D721Med (cell line): ENCODE results near the gene TIPRL.

Experiments
- DNase-seq: peaks from one replicate; pipeline ENCODE4 v3.0.0; 2011; ENCODE audit warnings: low spot score; ENCODE audit not compliant: insufficient read length
- FAIRE-seq: peaks from 2 replicates; lab custom pipeline; 2011; peaks lifted over from hg19 to GRCh38; lab: Jason Lieb, UNC
- TF ChIP-seq, protein P1 (sequence below): IDR thresholded peaks from 2 replicates; pipeline ENCODE4 v1.5.1; 2012; ENCODE audit warnings: mild to moderate bottlenecking, control low read depth; ENCODE audit not compliant: insufficient read depth; ENCODE audit errors: missing control alignments

TIPRL gene

DNA sequence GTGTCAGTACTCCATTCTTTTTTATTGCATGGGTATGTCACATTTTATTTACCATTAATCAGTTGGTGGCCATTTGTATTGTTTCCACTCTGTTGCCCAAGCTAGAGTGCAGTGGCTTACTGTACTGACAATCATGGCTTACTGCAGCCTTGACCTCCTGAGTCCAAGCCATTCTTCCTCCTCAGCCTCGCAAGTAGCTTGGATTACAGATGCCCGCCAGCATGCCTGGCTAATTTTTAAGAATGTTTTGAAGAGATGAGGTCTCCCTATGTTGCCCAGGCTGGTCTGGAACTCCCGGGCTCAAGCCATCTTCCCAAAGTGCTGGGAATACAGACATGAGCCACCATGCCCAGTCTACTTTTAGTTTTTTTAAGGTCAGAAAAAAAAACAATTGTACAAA, 46.2 kb downstream of the TIPRL start:
- DNase-seq (no peak), FAIRE-seq (no peak)
- TF ChIP-seq, protein P1, sequence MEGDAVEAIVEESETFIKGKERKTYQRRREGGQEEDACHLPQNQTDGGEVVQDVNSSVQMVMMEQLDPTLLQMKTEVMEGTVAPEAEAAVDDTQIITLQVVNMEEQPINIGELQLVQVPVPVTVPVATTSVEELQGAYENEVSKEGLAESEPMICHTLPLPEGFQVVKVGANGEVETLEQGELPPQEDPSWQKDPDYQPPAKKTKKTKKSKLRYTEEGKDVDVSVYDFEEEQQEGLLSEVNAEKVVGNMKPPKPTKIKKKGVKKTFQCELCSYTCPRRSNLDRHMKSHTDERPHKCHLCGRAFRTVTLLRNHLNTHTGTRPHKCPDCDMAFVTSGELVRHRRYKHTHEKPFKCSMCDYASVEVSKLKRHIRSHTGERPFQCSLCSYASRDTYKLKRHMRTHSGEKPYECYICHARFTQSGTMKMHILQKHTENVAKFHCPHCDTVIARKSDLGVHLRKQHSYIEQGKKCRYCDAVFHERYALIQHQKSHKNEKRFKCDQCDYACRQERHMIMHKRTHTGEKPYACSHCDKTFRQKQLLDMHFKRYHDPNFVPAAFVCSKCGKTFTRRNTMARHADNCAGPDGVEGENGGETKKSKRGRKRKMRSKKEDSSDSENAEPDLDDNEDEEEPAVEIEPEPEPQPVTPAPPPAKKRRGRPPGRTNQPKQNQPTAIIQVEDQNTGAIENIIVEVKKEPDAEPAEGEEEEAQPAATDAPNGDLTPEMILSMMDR = no peak

DNA sequence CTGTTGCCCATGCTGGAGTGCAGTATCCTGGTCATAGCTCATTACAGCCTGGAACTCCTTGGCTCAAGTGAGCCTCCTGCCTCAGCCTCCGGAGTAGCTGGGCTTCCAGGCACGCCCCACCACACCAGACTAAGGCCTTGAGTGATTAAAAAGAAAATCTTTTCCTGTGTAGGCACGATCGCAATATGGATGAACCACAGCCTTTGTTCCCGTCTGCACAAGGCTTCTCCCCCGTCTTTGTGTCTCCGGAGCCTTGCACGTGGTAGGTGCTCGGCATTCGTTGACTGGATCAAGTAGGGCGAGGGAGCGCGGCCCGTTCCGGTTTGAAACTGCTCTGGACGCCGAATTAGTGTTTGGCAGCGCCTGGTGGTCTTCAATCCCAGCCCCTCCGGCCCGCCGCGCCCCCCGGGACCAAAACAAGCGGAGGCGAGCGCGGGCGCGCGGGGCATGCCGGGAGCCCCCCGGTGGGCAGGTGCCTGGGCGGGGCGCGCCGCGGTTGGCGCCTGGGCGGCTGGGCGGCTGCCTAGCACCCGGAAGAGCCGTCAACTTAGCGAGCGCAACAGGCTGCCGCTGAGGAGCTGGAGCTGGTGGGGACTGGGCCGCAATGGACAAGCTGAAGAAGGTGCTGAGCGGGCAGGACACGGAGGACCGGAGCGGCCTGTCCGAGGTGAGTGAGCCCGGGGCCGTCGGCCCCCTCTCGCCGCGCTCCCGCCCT, 46.9 kb downstream of the TIPRL start, which contains the start of gene SFT2D2:
Gene SFT2D2 (plus strand): TSS at position 529 of the 715 bp plus-strand sequence. CDS start 76 bp downstream, at position 605.
- FAIRE-seq (no peak), DNase-seq (peak; percentile 94)
- TF ChIP-seq, protein P1 = no peak

DNA sequence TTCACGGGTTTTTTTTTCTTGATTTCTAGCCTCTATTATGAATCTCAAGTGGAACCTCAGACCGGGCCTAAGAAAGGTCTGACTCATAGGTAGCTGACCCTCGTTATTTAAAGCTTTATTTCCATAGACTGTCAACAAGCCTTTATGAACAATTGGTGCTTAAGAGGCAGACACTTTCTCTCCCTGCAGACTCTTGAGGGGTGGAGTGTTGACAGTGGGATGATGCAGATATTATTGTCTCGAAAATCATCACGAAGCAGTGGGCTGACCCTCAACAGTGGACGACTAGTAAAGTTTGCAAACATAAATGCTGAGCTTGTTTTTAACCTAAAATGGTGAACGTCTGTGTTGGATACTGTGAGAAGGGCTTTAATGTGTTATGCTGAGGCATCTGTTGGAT, 48.9 kb downstream of the TIPRL start:
- DNase-seq (no peak), FAIRE-seq (no peak)

DNA sequence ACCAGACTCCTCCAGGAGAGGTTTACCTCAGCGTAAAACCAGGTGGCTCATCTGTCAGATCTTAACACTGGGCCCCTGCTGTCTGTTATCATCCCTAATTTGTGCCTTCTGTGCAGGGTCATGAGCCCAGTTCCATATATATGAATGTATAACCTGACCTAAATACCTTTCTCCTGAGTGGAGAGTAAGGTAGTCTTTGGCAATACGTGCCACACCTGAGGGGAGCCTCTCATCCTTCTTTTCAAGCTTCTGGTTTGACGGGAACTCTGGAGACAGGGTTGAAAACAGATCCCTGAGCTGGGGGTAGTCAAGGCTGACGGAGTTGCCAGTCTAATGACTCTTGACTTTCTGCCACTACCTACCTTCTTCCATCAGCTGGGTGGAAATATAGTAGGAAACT, 51.1 kb downstream of the TIPRL start:
- TF ChIP-seq, protein P1 = no peak
- DNase-seq = no peak
- FAIRE-seq = no peak

More for the DNA sequence above, 48.9 kb downstream of the TIPRL start:
- TF ChIP-seq, protein P1 = no peak

DNA sequence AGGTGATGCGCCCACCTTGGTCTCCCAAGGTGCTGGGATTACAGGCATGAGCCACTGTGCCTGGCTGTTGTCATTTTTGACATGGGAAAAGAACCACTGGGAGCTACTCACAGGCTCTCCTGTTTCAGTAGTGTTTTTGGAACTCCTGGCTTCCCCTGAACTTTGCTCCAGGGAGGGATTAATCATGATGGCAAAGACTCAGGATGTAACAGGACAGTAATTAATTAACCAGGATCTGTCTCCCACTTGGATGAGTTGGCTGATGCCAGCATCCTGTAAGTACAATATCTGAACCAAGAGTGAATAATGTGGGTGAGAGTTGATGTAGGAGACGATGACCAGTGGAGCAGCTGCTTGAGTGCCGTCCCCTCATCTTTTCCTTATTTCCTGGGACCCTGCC, 51.9 kb downstream of the TIPRL start:
- FAIRE-seq = no peak
- no peak for DNase-seq
- TF ChIP-seq, protein P1 = no peak

DNA sequence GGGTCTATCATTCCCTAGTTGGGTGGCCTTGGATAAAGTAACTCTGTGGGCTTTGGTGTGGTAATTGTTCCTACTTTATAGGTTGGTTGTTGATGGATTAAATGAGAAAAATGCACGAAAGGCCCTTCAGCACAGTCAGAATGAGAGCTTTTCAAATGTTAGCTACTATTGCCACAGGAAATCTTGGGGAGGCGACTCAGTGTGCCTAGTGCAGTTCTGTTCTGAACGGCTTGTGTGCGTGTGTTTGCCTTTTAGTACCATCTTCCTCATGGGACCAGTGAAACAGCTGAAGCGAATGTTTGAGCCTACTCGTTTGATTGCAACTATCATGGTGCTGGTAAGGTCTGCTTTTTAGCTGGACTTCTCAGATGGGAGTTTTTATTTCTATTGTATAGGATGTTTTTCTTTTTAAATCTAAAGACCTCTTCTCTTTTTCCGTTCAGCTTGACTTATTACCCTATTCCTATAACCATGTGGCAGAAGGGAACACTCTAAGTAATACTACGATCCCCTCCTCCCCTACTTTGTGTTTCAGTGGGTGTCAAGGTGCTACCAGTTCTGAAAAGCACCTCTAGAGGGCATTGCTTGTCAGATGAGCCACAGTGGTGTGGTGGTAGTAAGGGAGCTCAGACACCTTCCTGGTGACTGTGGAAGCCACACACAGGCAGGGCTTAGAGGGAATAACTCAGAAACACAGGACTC, 56.2 kb downstream of the TIPRL start:
- peak; percentile 38 for FAIRE-seq
- DNase-seq = peak; percentile 66
- TF ChIP-seq, protein P1 = peak; percentile 65

DNA sequence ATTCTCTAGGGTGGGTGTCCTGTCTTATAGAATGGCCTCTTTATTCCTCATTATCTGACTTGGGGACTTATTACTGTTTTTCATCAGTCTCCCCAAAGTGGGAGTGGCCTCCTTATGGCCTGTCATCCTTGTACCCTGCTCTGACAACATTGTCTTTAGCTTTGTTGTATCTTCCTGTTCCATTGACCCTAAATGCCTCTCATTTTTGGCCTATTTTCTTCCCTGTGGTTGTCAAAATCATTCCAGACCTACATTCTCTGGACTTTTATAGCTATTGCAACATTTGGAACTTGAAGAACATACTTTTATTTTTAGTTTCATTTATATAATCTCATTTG, 56.8 kb downstream of the TIPRL start:
- DNase-seq = no peak
- no peak for FAIRE-seq
- TF ChIP-seq, protein P1 = no peak
